CD14-positive monocyte (primary cell): ENCODE results near the gene EN2. TPM values are rescaled to one million over a fixed set of nuclear protein-coding genes. Genes with fewer than 3 reads are reported as not detected.

Experiments
- DNase-seq, 3 donors: peaks; one replicate each; pipeline ENCODE4 v3.0.0-alpha.2; 2011 to 2022
- H2AFZ ChIP-seq: 2 replicates; pipeline ENCODE4 v1.6.0; 2012; ENCODE audit warnings: mild to moderate bottlenecking, low read depth, low read length, inconsistent platforms; ENCODE audit not compliant: insufficient read depth, poor library complexity, severe bottlenecking
- H3K27ac ChIP-seq, 2 donors: 1 replicate in 1 of 2; 2 replicates in 1 of 2; pipeline ENCODE4 v1.5.1; 2012 to 2013; ENCODE audit warnings: low read length in 2 of 2, control low read depth in 1 of 2, inconsistent platforms in 1 of 2, low read depth in 1 of 2, mild to moderate bottlenecking in 1 of 2
- H3K27me3 ChIP-seq, 2 donors: one replicate each; pipeline versions ENCODE4 v1.6.0 to v1.6.1; 2011 to 2013; ENCODE audit warnings: low read length in 2 of 2; ENCODE audit not compliant: control insufficient read depth in 2 of 2, insufficient read depth in 2 of 2
- H3K36me3 ChIP-seq, 2 donors: replicated peaks in 1 of 2; 1 replicate in 1 of 2; 2 replicates in 1 of 2; pipeline versions ENCODE4 v1.5.1 to v1.6.1; 2012 to 2013; ENCODE audit warnings: low read length in 2 of 2, control low read depth in 1 of 2, inconsistent platforms in 1 of 2, mild to moderate bottlenecking in 1 of 2; ENCODE audit not compliant: insufficient read depth in 2 of 2, control insufficient read depth in 1 of 2
- H3K4me1 ChIP-seq, 2 donors: 1 replicate in 1 of 2; 2 replicates in 1 of 2; pipeline versions ENCODE4 v1.5.1 to v1.6.1; 2012 to 2013; ENCODE audit warnings: low read length in 2 of 2, control low read depth in 1 of 2, inconsistent platforms in 1 of 2, mild to moderate bottlenecking in 1 of 2, moderate library complexity in 1 of 2; ENCODE audit not compliant: insufficient read depth in 2 of 2, control insufficient read depth in 1 of 2
- H3K4me2 ChIP-seq: replicated peaks from 2 replicates; pipeline ENCODE3; 2012; ENCODE audit warnings: low read length, moderate library complexity, mild to moderate bottlenecking; ENCODE audit not compliant: poor library complexity, severe bottlenecking; ENCODE audit errors: extremely low read depth
- H3K4me3 ChIP-seq, 3 experiments: fragments of 200-600 bp in 1 of 3; sonication (generic) in 1 of 3; replicated peaks in 1 of 3; 1 replicate in 2 of 3; 2 replicates in 1 of 3; pipeline ENCODE4 v1.5.1; 2011 to 2013; ENCODE audit warnings: low read length in 3 of 3, mild to moderate bottlenecking in 3 of 3, control low read depth in 2 of 3, low read depth in 2 of 3, inconsistent platforms in 1 of 3, moderate library complexity in 1 of 3
- H3K79me2 ChIP-seq: 2 replicates; pipeline ENCODE4 v1.6.0; 2012; ENCODE audit warnings: mild to moderate bottlenecking, control low read depth, inconsistent platforms, low read length, moderate library complexity; ENCODE audit not compliant: insufficient read depth
- H3K9ac ChIP-seq: 2 replicates; pipeline ENCODE4 v1.6.0; 2017; ENCODE audit warnings: low read length, mild to moderate bottlenecking; ENCODE audit not compliant: insufficient read depth, poor library complexity, severe bottlenecking
- H3K9me3 ChIP-seq, 2 donors: replicated peaks in 1 of 2; 1 replicate in 1 of 2; 2 replicates in 1 of 2; pipeline versions ENCODE4 v1.5.1 to v1.6.1; 2012 to 2013; ENCODE audit warnings: low read length in 2 of 2, control low read depth in 1 of 2; ENCODE audit not compliant: control insufficient read depth in 1 of 2, insufficient read depth in 1 of 2
- H4K20me1 ChIP-seq: 2 replicates; pipeline ENCODE4 v1.6.0; 2012; ENCODE audit warnings: mild to moderate bottlenecking, low read length, control low read depth, moderate library complexity; ENCODE audit not compliant: insufficient read depth
- H3K27ac Mint-ChIP-seq, 7 donors: one replicate each; pipeline ENCODE4 v1.8.0; 2020; ENCODE audit warnings: mild to moderate bottlenecking in 7 of 7, mixed read lengths in 7 of 7, moderate library complexity in 6 of 7, inconsistent platforms in 2 of 7
- H3K27me3 Mint-ChIP-seq, 3 donors: one replicate each; pipeline ENCODE4 v1.8.0; 2021 to 2022; ENCODE audit warnings: low read depth in 3 of 3, mild to moderate bottlenecking in 3 of 3, mixed read lengths in 3 of 3, moderate library complexity in 3 of 3, inconsistent platforms in 1 of 3
- H3K36me3 Mint-ChIP-seq, 2 donors: one replicate each; pipeline ENCODE4 v1.8.0; 2020; ENCODE audit warnings: mixed read lengths in 2 of 2, inconsistent platforms in 1 of 2, mild to moderate bottlenecking in 1 of 2
- H3K4me1 Mint-ChIP-seq: one replicate; pipeline ENCODE4 v1.8.0; 2020; ENCODE audit warnings: mild to moderate bottlenecking, mixed read lengths
- H3K4me3 Mint-ChIP-seq, 2 donors: one replicate each; pipeline ENCODE4 v1.8.0; 2020; ENCODE audit warnings: mild to moderate bottlenecking in 2 of 2, mixed read lengths in 2 of 2, moderate library complexity in 1 of 2
- H3K9me3 Mint-ChIP-seq, 7 donors: one replicate each; pipeline ENCODE4 v1.8.0; 2020 to 2022; ENCODE audit warnings: mixed read lengths in 7 of 7, mild to moderate bottlenecking in 6 of 7, moderate library complexity in 6 of 7, inconsistent platforms in 2 of 7
- WGBS: methylation state at CpG from one replicate; pipeline ENCODE4 v1.1.5; 2013; ENCODE audit warnings: missing lambda C conversion rate; ENCODE audit not compliant: insufficient coverage; 5-methylcytosine and 5-hydroxymethylcytosine counted together
- intact Hi-C, 2 donors: fragments of 100-400 bp; cut with micrococcal nuclease; formaldehyde crosslinking; loops; one replicate each; pipeline versions ENCODE4 v1.15.0 to v1.15.1; 2023
- polyA plus RNA-seq, 3 donors: library from polyadenylated mRNA; depleted of rRNA in 1 of 3; unstranded in 2 of 3; stranded (reverse) in 1 of 3; fragments of 300-500 nt in 2 of 3; fragments of >200 nt in 1 of 3; fragmentation: Illumina TruSeq in 2 of 3; gene quantifications; 1 replicate in 2 of 3; 2 replicates in 1 of 3; pipeline ENCODE4 v1.2.3, GENCODE V29; 2012 to 2021
- TF ChIP-seq, protein P1 (sequence below): fragments of 200-600 bp; IDR thresholded peaks from one replicate; pipeline ENCODE4 v1.8.0; 2022; ENCODE audit warnings: antibody characterized with exemption, mild to moderate bottlenecking

EN2 gene
- polyA plus RNA-seq, 3 donors, result not detected

DNA sequence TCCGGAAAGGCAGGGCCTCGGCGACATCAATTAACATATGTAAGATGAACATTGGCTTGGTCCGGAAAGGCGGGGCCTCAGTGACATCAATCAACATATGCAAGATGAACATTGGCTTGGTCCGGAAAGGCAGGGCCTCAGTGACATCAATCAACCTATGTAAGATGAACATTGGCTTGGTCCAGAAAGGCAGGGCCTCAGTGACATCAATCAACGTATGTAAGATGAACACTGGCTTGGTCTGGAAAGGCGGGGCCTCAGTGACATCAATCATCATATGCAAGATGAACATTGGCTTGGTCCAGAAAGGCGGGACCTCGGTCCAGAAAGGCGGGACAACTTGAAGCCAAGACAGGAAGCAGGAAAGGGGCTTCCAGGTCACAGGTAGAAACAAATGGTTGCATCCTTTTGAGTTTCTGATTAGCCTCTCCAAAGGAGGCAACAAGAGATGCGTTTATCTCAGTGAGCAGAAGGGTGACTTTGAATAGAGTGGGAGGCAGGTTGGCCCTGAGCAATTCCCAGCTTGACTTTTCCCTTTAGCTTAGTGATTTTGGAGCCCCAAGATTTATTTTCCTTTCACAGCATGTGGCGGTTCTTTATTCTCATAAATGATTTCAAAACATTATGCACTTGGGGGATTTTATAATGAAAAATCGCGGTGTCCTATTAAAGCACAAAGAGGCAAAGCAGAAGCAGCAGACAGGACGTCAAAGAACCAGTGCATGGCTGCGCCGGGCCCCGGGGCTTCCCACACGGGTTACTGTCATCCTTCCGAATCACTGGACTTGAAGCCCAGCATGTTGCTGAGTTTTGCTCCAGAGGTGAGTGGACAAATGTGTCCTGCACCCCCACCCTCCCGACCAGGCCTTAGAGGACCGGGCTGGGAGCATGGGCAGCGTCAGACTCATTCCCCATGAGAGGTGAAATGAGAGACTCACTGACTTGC, 43.1 kb upstream of the EN2 start:
- Histone ChIP-seq H3K9ac (no peak overlapping the region), H3K27ac (no peak overlapping the region), H3K79me2 (no peaks in the 10 kb centered on the region), H3K4me1 (no peaks in the 10 kb centered on the region), H3K36me3 (no peaks in the 10 kb centered on the region), H2AFZ (no peak overlapping the region), H4K20me1 (no peaks in the 10 kb centered on the region), H3K9me3 (no peaks in the 10 kb centered on the region), H3K4me3 (no peak overlapping the region), H3K27me3 (no peaks in the 10 kb centered on the region), H3K4me2 (no peak overlapping the region)
- intact Hi-C loops, result no loop called here
- Mint-ChIP-seq H3K4me1 (no peaks in the 10 kb centered on the region), H3K4me3 (no peak overlapping the region), H3K27ac (no peak overlapping the region), H3K27me3 (peaks cover 5 to 28% (median 11%) of the 10 kb centered on the region in 3 donors), H3K36me3 (no peaks in the 10 kb centered on the region), H3K9me3 (no peaks in the 10 kb centered on the region)
- TF ChIP-seq, protein P1, sequence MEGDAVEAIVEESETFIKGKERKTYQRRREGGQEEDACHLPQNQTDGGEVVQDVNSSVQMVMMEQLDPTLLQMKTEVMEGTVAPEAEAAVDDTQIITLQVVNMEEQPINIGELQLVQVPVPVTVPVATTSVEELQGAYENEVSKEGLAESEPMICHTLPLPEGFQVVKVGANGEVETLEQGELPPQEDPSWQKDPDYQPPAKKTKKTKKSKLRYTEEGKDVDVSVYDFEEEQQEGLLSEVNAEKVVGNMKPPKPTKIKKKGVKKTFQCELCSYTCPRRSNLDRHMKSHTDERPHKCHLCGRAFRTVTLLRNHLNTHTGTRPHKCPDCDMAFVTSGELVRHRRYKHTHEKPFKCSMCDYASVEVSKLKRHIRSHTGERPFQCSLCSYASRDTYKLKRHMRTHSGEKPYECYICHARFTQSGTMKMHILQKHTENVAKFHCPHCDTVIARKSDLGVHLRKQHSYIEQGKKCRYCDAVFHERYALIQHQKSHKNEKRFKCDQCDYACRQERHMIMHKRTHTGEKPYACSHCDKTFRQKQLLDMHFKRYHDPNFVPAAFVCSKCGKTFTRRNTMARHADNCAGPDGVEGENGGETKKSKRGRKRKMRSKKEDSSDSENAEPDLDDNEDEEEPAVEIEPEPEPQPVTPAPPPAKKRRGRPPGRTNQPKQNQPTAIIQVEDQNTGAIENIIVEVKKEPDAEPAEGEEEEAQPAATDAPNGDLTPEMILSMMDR, result no peak
- no peak for DNase-seq
- 95% methylated on average over 20 of the region's 24 CpGs for WGBS

DNA sequence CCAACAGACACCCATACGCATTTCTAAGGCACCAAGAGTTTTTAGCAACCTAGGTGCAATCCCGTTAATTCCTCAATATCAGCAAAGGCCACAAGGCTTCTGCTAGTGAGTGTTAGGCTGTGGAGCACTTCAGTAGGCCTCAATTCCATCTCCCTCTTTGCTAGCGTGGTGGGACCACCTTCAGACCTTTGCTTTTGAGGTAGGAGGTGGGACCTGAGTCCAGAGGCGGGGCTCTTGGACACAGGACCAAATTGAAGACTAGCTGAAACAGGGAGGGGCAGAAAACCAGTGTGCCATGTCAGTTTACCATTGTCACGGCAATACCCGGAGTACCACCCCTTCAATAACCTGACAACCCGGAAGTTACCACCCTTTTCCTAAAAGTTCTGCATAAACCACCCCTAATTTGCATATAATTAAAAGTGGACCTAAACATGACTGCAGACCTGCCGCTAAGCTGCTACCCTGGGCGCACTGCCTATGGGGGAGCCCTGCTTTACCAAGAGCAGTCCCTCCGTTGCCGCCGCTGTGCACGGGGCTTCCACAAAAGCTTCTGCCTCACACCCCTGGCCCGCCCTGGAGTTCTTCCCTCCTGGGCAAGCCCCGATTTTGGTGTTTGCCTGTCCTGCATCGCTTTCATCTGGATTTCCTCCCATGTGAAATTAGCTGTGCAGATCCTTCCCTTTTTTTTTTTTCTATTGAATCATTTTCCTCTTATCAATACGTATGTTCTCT, 41.1 kb upstream of the EN2 start:
- Mint-ChIP-seq H3K9me3 (peaks cover 0 to 2% (median 0%) of the 10 kb centered on the region in 7 donors), H3K4me1 (no peaks in the 10 kb centered on the region), H3K36me3 (no peaks in the 10 kb centered on the region), H3K27ac (no peak overlapping the region), H3K4me3 (no peak overlapping the region), H3K27me3 (peaks cover 5 to 15% (median 14%) of the 10 kb centered on the region in 3 donors)
- Histone ChIP-seq H3K4me2 (no peak overlapping the region), H3K4me3 (no peak overlapping the region), H3K9ac (no peak overlapping the region), H3K79me2 (no peaks in the 10 kb centered on the region), H2AFZ (no peak overlapping the region), H3K36me3 (no peaks in the 10 kb centered on the region), H3K27me3 (no peaks in the 10 kb centered on the region), H3K27ac (no peak overlapping the region), H4K20me1 (no peaks in the 10 kb centered on the region), H3K4me1 (no peaks in the 10 kb centered on the region), H3K9me3 (no peaks in the 10 kb centered on the region)
- DNase-seq, result no peak
- 94% methylated on average over 9 of the region's 17 CpGs for WGBS
- TF ChIP-seq, protein P1, result no peak
- intact Hi-C loops, result no loop called here
